A549 (cell line): Measurements from ENCODE around the gene CD99. TPM values are rescaled to one million over a fixed set of nuclear protein-coding genes. Genes with fewer than 3 reads are reported as not detected.

ENCODE experiments used
- ATAC-seq, 2 experiments: fragments of 200-7000 bp in 1 of 2; fragments of >200 bp in 1 of 2; cut with Nextera tagmentation in 1 of 2; cut with Tn5 transposase in 1 of 2; 3 replicates each; pipeline versions ENCODE4 v1.8.0 to v1.9.1; 2018 to 2020; ENCODE audit warnings: mild to moderate bottlenecking in 1 of 2, moderate library complexity in 1 of 2
- CTCF ChIA-PET: fragments of 300-600 bp; sonication (Branson Sonifier 250); formaldehyde crosslinking; extraction: SDS; loops from one replicate; lab custom pipeline; 2021; ENCODE audit warnings: antibody characterized with exemption, inconsistent platforms; lab: Yijun Ruan, JAX
- POLR2A ChIA-PET: fragments of 350-600 bp; formaldehyde crosslinking; extraction: SDS; loops from one replicate; lab custom pipeline; 2021; ENCODE audit warnings: antibody characterized with exemption, inconsistent platforms; lab: Yijun Ruan, JAX
- DNase-seq, 2 experiments: peaks; one replicate each; pipeline versions ENCODE4 v3.0.0 to v3.0.0-alpha.2; 2011 to 2016; ENCODE audit warnings: low read depth in 1 of 2, low spot score in 1 of 2
- FAIRE-seq: peaks from 2 replicates; lab custom pipeline; 2011; peaks lifted over from hg19 to GRCh38; lab: Jason Lieb, UNC
- H3K27ac ChIP-seq, 2 experiments: fragments of >200 bp; sonication (Bioruptor Twin); formaldehyde crosslinking; 3 replicates each; pipeline ENCODE4 v1.5.1; 2016 to 2017
- H3K4me1 ChIP-seq: fragments of >200 bp; sonication (Bioruptor Twin); formaldehyde crosslinking; 3 replicates; pipeline ENCODE4 v1.6.1; 2016
- H3K4me2 ChIP-seq: fragments of >200 bp; sonication (Bioruptor Twin); formaldehyde crosslinking; 3 replicates; pipeline ENCODE4 v1.6.1; 2016
- H3K4me3 ChIP-seq: fragments of >200 bp; sonication (Bioruptor Twin); formaldehyde crosslinking; 3 replicates; pipeline ENCODE4 v1.5.1; 2016
- H3K9me3 ChIP-seq: fragments of >200 bp; sonication (Bioruptor Twin); formaldehyde crosslinking; 3 replicates; pipeline ENCODE4 v1.6.1; 2016
- ATOH8 ChIP-seq: fragments of 250-450 bp; sonication (Bioruptor Pico); IDR thresholded peaks from 2 replicates; pipeline ENCODE4 v1.5.0; 2020; ENCODE audit warnings: low read depth, mild to moderate bottlenecking, moderate library complexity
- BHLHE40 ChIP-seq: IDR thresholded peaks from 2 replicates; pipeline ENCODE4 v1.6.1; 2012; ENCODE audit warnings: low read depth, low read length, inconsistent platforms
- CBX2 ChIP-seq: fragments of 200-600 bp; sonication (generic); IDR thresholded peaks from 2 replicates; pipeline ENCODE4 v1.6.1; 2016; ENCODE audit warnings: low read depth, mild to moderate bottlenecking, borderline replicate concordance
- CEBPB ChIP-seq, 2 experiments: fragments of >200 bp in 1 of 2; sonication (Bioruptor Twin) in 1 of 2; formaldehyde crosslinking in 1 of 2; IDR thresholded peaks; 2 replicates each; pipeline ENCODE4 v1.6.1; 2012 to 2016
- CHD4 ChIP-seq: fragments of 200-600 bp; sonication (generic); IDR thresholded peaks from 2 replicates; pipeline ENCODE4 v1.6.1; 2016; ENCODE audit warnings: antibody characterized with exemption, mild to moderate bottlenecking, borderline replicate concordance
- CTCF ChIP-seq: fragments of >200 bp; sonication (Bioruptor Twin); formaldehyde crosslinking; IDR thresholded peaks from 3 replicates; pipeline ENCODE4 v1.5.1; 2016
- E2F6 ChIP-seq: IDR thresholded peaks from 2 replicates; pipeline ENCODE4 v1.6.1; 2012; ENCODE audit warnings: low read depth, borderline replicate concordance
- FOSL2 ChIP-seq, 2 experiments: fragments of 450-650 bp in 1 of 2; fragments of >200 bp in 1 of 2; sonication (Bioruptor Twin) in 1 of 2; formaldehyde crosslinking; IDR thresholded peaks; 2 replicates each; pipeline versions ENCODE4 v1.5.0 to v1.6.1; 2016 to 2020; ENCODE audit warnings: mild to moderate bottlenecking in 1 of 2, moderate library complexity in 1 of 2
- FOXS1 ChIP-seq: fragments of 250-450 bp; sonication (Bioruptor Pico); IDR thresholded peaks from 2 replicates; pipeline ENCODE4 v1.5.0; 2020; ENCODE audit warnings: mild to moderate bottlenecking, moderate library complexity
- HEYL ChIP-seq: fragments of 250-450 bp; sonication (Bioruptor Pico); IDR thresholded peaks from 2 replicates; pipeline ENCODE4 v1.8.0; 2021; ENCODE audit warnings: mild to moderate bottlenecking, moderate library complexity
- HOXA7 ChIP-seq: fragments of 250-450 bp; sonication (Bioruptor Pico); IDR thresholded peaks from 2 replicates; pipeline ENCODE4 v1.5.0; 2020; ENCODE audit warnings: mild to moderate bottlenecking, moderate library complexity
- HOXB13 ChIP-seq: fragments of 250-450 bp; sonication (Bioruptor Pico); IDR thresholded peaks from 2 replicates; pipeline ENCODE4 v1.5.0; 2020; ENCODE audit warnings: low read depth, mild to moderate bottlenecking, moderate library complexity
- KDM1A ChIP-seq: fragments of 200-600 bp; sonication (generic); IDR thresholded peaks from 2 replicates; pipeline ENCODE4 v1.6.1; 2016; ENCODE audit warnings: low read depth, mild to moderate bottlenecking
- MAFK ChIP-seq: fragments of 450-650 bp; IDR thresholded peaks from 2 replicates; pipeline ENCODE4 v1.6.1; 2014; ENCODE audit not compliant: partially characterized antibody
- NFE2L2 ChIP-seq: fragments of 150-350 bp; conservative IDR thresholded peaks from 2 replicates; pipeline ENCODE4 v1.6.1; 2014; ENCODE audit warnings: low read length
- NPAS2 ChIP-seq: fragments of 250-450 bp; sonication (Bioruptor Pico); IDR thresholded peaks from 2 replicates; pipeline ENCODE4 v1.8.0; 2022; ENCODE audit warnings: mild to moderate bottlenecking, moderate library complexity, borderline replicate concordance
- NR3C1 ChIP-seq: fragments of >200 bp; sonication (Bioruptor Twin); formaldehyde crosslinking; IDR thresholded peaks from 3 replicates; pipeline ENCODE4 v1.6.1; 2017
- PBX3 ChIP-seq: IDR thresholded peaks from 2 replicates; pipeline ENCODE4 v1.6.1; 2012
- PHF8 ChIP-seq: fragments of 200-600 bp; sonication (generic); IDR thresholded peaks from 2 replicates; pipeline ENCODE4 v1.6.1; 2016; ENCODE audit warnings: low read depth, mild to moderate bottlenecking, antibody characterized with exemption, moderate library complexity, borderline replicate concordance
- POLR2A ChIP-seq: IDR thresholded peaks from 2 replicates; pipeline ENCODE4 v1.6.1; 2012; ENCODE audit warnings: mild to moderate bottlenecking, low read length
- RFX5 ChIP-seq: fragments of 450-650 bp; IDR thresholded peaks from 2 replicates; pipeline ENCODE4 v1.7.1; 2014; ENCODE audit warnings: antibody characterized with exemption, mild to moderate bottlenecking, moderate library complexity
- RNF2 ChIP-seq: fragments of 200-600 bp; sonication (generic); IDR thresholded peaks from 2 replicates; pipeline ENCODE4 v1.6.1; 2016; ENCODE audit warnings: low read depth, mild to moderate bottlenecking, antibody characterized with exemption, moderate library complexity, borderline replicate concordance
- SREBF2 ChIP-seq: fragments of 450-650 bp; IDR thresholded peaks from 2 replicates; pipeline ENCODE4 v1.6.1; 2014; ENCODE audit warnings: mild to moderate bottlenecking, moderate library complexity
- TFCP2L1 ChIP-seq: fragments of 250-450 bp; sonication (Bioruptor Pico); IDR thresholded peaks from 2 replicates; pipeline ENCODE4 v1.5.0; 2021; ENCODE audit warnings: mild to moderate bottlenecking
- ZSCAN20 ChIP-seq: fragments of 250-450 bp; sonication (Bioruptor Pico); IDR thresholded peaks from 2 replicates; pipeline ENCODE4 v1.8.0; 2022; ENCODE audit warnings: mild to moderate bottlenecking, moderate library complexity
- WGBS: methylation state at CpG from one replicate; pipeline ENCODE4 v1.1.6; 2017; ENCODE audit errors: missing lambda C conversion rate; 5-methylcytosine and 5-hydroxymethylcytosine counted together
- polyA plus RNA-seq, 4 experiments: library from polyadenylated mRNA; depleted of rRNA in 3 of 4; stranded (reverse); fragments of >200 nt; fragmentation: RNase III in 1 of 4; extraction: RNeasy Plus Mini Kit Qiagen cat#74134 plus additional on column Dnase treatment in 1 of 4; gene quantifications; 2 replicates in 3 of 4; 3 replicates in 1 of 4; pipeline ENCODE4 v1.2.3, GENCODE V29; 2011 to 2017
- TF ChIP-seq, protein P1 (sequence below): fragments of 450-650 bp; IDR thresholded peaks from 2 replicates; pipeline ENCODE4 v1.6.1; 2014; ENCODE audit warnings: antibody characterized with exemption
- TF ChIP-seq, protein P2 (sequence below): fragments of >200 bp; sonication (Bioruptor Twin); formaldehyde crosslinking; IDR thresholded peaks from 2 replicates; pipeline ENCODE4 v1.6.1; 2016

CD99 gene
- polyA plus RNA-seq, 2 of the 4 experiments (the other 2 are of a cell fraction): 136 to 172 TPM

DNA sequence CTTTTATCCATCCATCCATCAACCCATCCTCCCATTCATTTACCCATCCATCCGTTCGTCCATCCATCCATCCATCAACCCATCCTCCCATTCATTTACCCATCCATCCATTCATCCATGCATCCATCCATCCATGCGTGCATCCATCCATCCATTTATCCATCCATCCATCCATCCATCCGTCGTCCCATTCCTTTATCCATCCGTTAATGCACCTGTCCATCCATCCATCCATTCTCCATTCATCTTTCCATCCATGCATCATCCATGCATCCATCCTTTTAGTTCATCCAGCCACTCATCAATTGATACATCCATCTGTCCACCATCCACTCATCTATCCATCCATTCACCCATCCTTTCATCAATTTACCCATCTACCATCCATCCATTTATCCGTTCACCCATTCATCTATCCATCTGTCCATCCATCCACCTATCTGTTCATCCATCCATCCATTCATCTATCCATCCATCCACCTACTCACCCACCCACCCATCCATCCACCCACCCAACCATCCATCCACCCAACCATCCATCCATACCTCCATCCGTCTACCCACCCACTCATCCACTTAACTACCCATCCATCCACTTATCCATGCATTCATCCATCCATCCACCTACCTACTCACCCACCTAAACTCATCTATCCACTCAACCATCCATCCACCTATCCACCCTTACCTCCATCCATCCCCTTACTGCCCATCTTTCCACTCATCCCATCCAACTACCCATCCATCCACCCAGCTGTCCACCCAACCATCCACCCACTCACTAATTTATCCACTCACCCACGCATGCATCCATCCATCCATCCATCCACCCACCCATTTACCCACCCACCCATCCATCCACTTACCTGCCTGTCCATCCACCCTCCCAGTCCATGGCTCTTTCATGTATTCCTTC lies 9.6 kb downstream of the CD99 start:
- CTCF ChIA-PET: no interaction called here
- no peak for FAIRE-seq
- H3K9me3 ChIP-seq: no peaks in the 10 kb centered on the region

DNA sequence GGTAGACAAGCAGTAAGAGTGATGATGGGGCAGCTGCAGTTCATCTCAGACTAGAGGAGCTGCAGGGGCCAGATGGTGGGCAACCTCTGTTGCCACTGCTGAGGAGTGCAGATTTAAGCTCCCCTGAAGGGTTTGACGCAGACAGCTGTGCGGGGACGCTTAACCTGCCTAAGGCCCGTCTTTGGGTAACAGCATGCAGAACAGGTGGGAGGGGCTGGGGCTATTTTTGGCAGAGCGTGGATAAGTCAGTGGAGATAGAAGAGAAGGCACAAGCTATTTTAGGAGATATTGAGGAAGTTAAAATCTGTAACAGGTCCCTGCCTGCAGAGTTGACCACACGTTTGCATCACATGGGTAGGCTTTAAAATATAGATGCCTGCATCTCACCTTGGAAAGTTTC lies 10.5 kb downstream of the CD99 start:
- no peak overlapping the region for H3K4me3 ChIP-seq
- DNase-seq (no peak), FAIRE-seq (no peak), ATAC-seq (no peak)
- peaks cover 28% of the 10 kb centered on the region for H3K4me1 ChIP-seq
- POLR2A ChIA-PET: no interaction called here
- 92% methylated on average over 6 of the region's 6 CpGs for WGBS
- no peaks in the 10 kb centered on the region for H3K9me3 ChIP-seq
- TF ChIP-seq FOXS1 (CRISPR knock-in tag) (no peak), HOXA7 (no peak), CTCF (no peak), TFCP2L1 (CRISPR knock-in tag) (no peak), PBX3 (no peak), CBX2 (no peak)
- no peak overlapping the region for H3K4me2 ChIP-seq
- no peak overlapping the region for H3K27ac ChIP-seq
- CTCF ChIA-PET: no interaction called here

More for the DNA sequence above, 9.6 kb downstream of the CD99 start:
- POLR2A ChIA-PET: no interaction called here
- TF ChIP-seq BHLHE40: no peak
- no peak for TF ChIP-seq SREBF2
- no peak for TF ChIP-seq NR3C1
- no peak for TF ChIP-seq KDM1A
- TF ChIP-seq FOXS1 (CRISPR knock-in tag): no peak
- no peak for TF ChIP-seq RNF2
- no peak for TF ChIP-seq MAFK
- no peak for TF ChIP-seq NPAS2 (CRISPR knock-in tag)
- no peak for TF ChIP-seq E2F6
- TF ChIP-seq POLR2A: no peak
- TF ChIP-seq PHF8: no peak
- no peak for TF ChIP-seq NFE2L2
- TF ChIP-seq, all 56 proteins: peak for 0
- peaks cover 24% of the 10 kb centered on the region for H3K4me1 ChIP-seq
- no peak overlapping the region for H3K4me2 ChIP-seq
- H3K27ac ChIP-seq: no peak overlapping the region
- DNase-seq (no peak), ATAC-seq (no peak)
- no peak overlapping the region for H3K4me3 ChIP-seq
- WGBS: 96% methylated on average over 9 of the region's 9 CpGs

- no peaks in the 10 kb centered on the region for H3K9me3 ChIP-seq
- CTCF ChIA-PET: no interaction called here
- WGBS: 85% methylated on average over 14 of the region's 14 CpGs
- FAIRE-seq (no peak), ATAC-seq (no peak), DNase-seq (no peak)
- H3K4me2 ChIP-seq: no peak overlapping the region
- POLR2A ChIA-PET: no interaction called here
- peaks cover 38% of the 10 kb centered on the region for H3K4me1 ChIP-seq
- peak overlapping the region; percentile 15 to 19; a peak in 2 of 6 replicates for H3K27ac ChIP-seq
- no peak overlapping the region for H3K4me3 ChIP-seq
- TF ChIP-seq HEYL (CRISPR knock-in tag) (no peak), FOSL2 (IDR thresholded peaks at IDR 0.05) (no peak), FOSL2 (CRISPR knock-in tag; IDR thresholded peaks at IDR 0.05) (no peak), CEBPB (IDR thresholded peaks at IDR 0.05) (no peak), ZSCAN20 (no peak), CHD4 (no peak), BHLHE40 (no peak), ATOH8 (CRISPR knock-in tag) (no peak), RFX5 (no peak), HOXA7 (no peak), CTCF (no peak), HOXB13 (no peak)
- TF ChIP-seq, protein P1, sequence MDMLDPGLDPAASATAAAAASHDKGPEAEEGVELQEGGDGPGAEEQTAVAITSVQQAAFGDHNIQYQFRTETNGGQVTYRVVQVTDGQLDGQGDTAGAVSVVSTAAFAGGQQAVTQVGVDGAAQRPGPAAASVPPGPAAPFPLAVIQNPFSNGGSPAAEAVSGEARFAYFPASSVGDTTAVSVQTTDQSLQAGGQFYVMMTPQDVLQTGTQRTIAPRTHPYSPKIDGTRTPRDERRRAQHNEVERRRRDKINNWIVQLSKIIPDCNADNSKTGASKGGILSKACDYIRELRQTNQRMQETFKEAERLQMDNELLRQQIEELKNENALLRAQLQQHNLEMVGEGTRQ: no peak
- TF ChIP-seq, protein P2, sequence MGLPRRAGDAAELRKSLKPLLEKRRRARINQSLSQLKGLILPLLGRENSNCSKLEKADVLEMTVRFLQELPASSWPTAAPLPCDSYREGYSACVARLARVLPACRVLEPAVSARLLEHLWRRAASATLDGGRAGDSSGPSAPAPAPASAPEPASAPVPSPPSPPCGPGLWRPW: no peak
Observed at GRCh38 chrX:2703991-2704369, 12.9 kb downstream of the CD99 start.
